IPS-15b (cell line): ENCODE data around the gene MET.

ENCODE experiments used
- H3K27me3 ChIP-seq: one replicate; pipeline ENCODE4 v1.6.1; 2013; ENCODE audit warnings: low read length; ENCODE audit not compliant: control insufficient read depth, insufficient read depth
- H3K36me3 ChIP-seq: one replicate; pipeline ENCODE4 v1.6.1; 2013; ENCODE audit warnings: low read length; ENCODE audit not compliant: control insufficient read depth, insufficient read depth
- H3K4me1 ChIP-seq: one replicate; pipeline ENCODE4 v1.6.1; 2013; ENCODE audit warnings: mild to moderate bottlenecking, low read length; ENCODE audit not compliant: control insufficient read depth, insufficient read depth
- H3K4me3 ChIP-seq: one replicate; pipeline ENCODE4 v1.5.1; 2013; ENCODE audit warnings: low read depth, low read length
- H3K9ac ChIP-seq: one replicate; pipeline ENCODE4 v1.6.1; 2013; ENCODE audit warnings: low read depth, mild to moderate bottlenecking, low read length
- H3K9me3 ChIP-seq: one replicate; pipeline ENCODE4 v1.6.1; 2013; ENCODE audit warnings: mild to moderate bottlenecking, low read length; ENCODE audit not compliant: control insufficient read depth, insufficient read depth

MET gene

GRCh38 chr7:116781584-116781983 lies 109.6 kb downstream of the MET start:
- Histone ChIP-seq H3K36me3 (no peaks in the 10 kb centered on the region), H3K4me1 (peaks cover 22% of the 10 kb centered on the region)

GRCh38 chr7:116782177-116782711 lies 110.2 kb downstream of the MET start:
- Histone ChIP-seq H3K9ac (no peak overlapping the region), H3K27me3 (no peaks in the 10 kb centered on the region), H3K9me3 (no peaks in the 10 kb centered on the region), H3K4me3 (no peak overlapping the region), H3K4me1 (peaks cover 25% of the 10 kb centered on the region), H3K36me3 (no peaks in the 10 kb centered on the region)

More at GRCh38 chr7:116781584-116781983, 109.6 kb downstream of the MET start:
- no peak overlapping the region for H3K4me3 ChIP-seq
- H3K27me3 ChIP-seq: no peaks in the 10 kb centered on the region
- no peak overlapping the region for H3K9ac ChIP-seq
- no peaks in the 10 kb centered on the region for H3K9me3 ChIP-seq

- H3K4me1 ChIP-seq: peaks cover 25% of the 10 kb centered on the region
- H3K36me3 ChIP-seq: no peaks in the 10 kb centered on the region
- H3K9me3 ChIP-seq: no peaks in the 10 kb centered on the region
Measured at GRCh38 chr7:116783666-116784318, 111.8 kb downstream of the MET start.

GRCh38 chr7:116784647-116785046 lies 112.7 kb downstream of the MET start:
- Histone ChIP-seq H3K36me3 (no peaks in the 10 kb centered on the region), H3K4me1 (peaks cover 25% of the 10 kb centered on the region), H3K9me3 (no peaks in the 10 kb centered on the region), H3K9ac (no peak overlapping the region), H3K4me3 (no peak overlapping the region), H3K27me3 (no peaks in the 10 kb centered on the region)

More at GRCh38 chr7:116783666-116784318, 111.8 kb downstream of the MET start:
- H3K27me3 ChIP-seq: no peaks in the 10 kb centered on the region
- no peak overlapping the region for H3K4me3 ChIP-seq
- H3K9ac ChIP-seq: no peak overlapping the region

- H3K36me3 ChIP-seq: no peaks in the 10 kb centered on the region
- H3K9ac ChIP-seq: no peak overlapping the region
- H3K27me3 ChIP-seq: no peaks in the 10 kb centered on the region
- H3K4me1 ChIP-seq: peaks cover 17% of the 10 kb centered on the region
- H3K4me3 ChIP-seq: no peak overlapping the region
- no peaks in the 10 kb centered on the region for H3K9me3 ChIP-seq
Measured at GRCh38 chr7:116785843-116786242, 113.8 kb downstream of the MET start.

GRCh38 chr7:116786791-116787443 lies 114.9 kb downstream of the MET start:
- H3K27me3 ChIP-seq: no peaks in the 10 kb centered on the region
- no peaks in the 10 kb centered on the region for H3K9me3 ChIP-seq
- H3K9ac ChIP-seq: no peak overlapping the region
- no peak overlapping the region for H3K4me3 ChIP-seq
- no peaks in the 10 kb centered on the region for H3K36me3 ChIP-seq
- H3K4me1 ChIP-seq: peaks cover 10% of the 10 kb centered on the region

GRCh38 chr7:116787881-116788280 lies 115.9 kb downstream of the MET start:
- Histone ChIP-seq H3K27me3 (no peaks in the 10 kb centered on the region), H3K36me3 (no peaks in the 10 kb centered on the region), H3K4me1 (peaks cover 7% of the 10 kb centered on the region), H3K9ac (no peak overlapping the region), H3K4me3 (no peak overlapping the region), H3K9me3 (no peaks in the 10 kb centered on the region)

GRCh38 chr7:116788572-116789197 lies 116.7 kb downstream of the MET start:
- no peaks in the 10 kb centered on the region for H3K27me3 ChIP-seq
- H3K36me3 ChIP-seq: no peaks in the 10 kb centered on the region
- peaks cover 6% of the 10 kb centered on the region for H3K4me1 ChIP-seq
- no peak overlapping the region for H3K9ac ChIP-seq
- H3K4me3 ChIP-seq: no peak overlapping the region
- no peaks in the 10 kb centered on the region for H3K9me3 ChIP-seq

GRCh38 chr7:116790025-116790424 lies 118.0 kb downstream of the MET start:
- H3K4me3 ChIP-seq: no peak overlapping the region
- H3K9me3 ChIP-seq: no peaks in the 10 kb centered on the region
- H3K36me3 ChIP-seq: no peaks in the 10 kb centered on the region
- H3K4me1 ChIP-seq: peaks cover 6% of the 10 kb centered on the region
- H3K27me3 ChIP-seq: no peaks in the 10 kb centered on the region
- no peak overlapping the region for H3K9ac ChIP-seq

GRCh38 chr7:116792813-116793212 lies 120.8 kb downstream of the MET start:
- Histone ChIP-seq H3K27me3 (no peaks in the 10 kb centered on the region), H3K4me3 (no peak overlapping the region), H3K9me3 (no peaks in the 10 kb centered on the region), H3K36me3 (no peaks in the 10 kb centered on the region), H3K9ac (no peak overlapping the region), H3K4me1 (peaks cover 3% of the 10 kb centered on the region)

GRCh38 chr7:116793795-116794340 lies 121.9 kb downstream of the MET start:
- Histone ChIP-seq H3K4me1 (peaks cover 3% of the 10 kb centered on the region), H3K4me3 (no peak overlapping the region)

More at GRCh38 chr7:116793795-116794340, 121.9 kb downstream of the MET start:
- Histone ChIP-seq H3K9me3 (no peaks in the 10 kb centered on the region), H3K27me3 (no peaks in the 10 kb centered on the region), H3K9ac (no peak overlapping the region), H3K36me3 (no peaks in the 10 kb centered on the region)
